Epithelial cell of prostate (primary cell): ENCODE data around the gene RBM3.
A peak's percentile ranks its signal among the peaks of the same experiment; 100 is the strongest.

Experiments used
- DNase-seq: peaks from one replicate; pipeline ENCODE4 v3.0.0-alpha.2; 2011; ENCODE audit warnings: low read depth, low spot score
- H3K27ac ChIP-seq: fragments of 450-650 bp; 2 replicates; pipeline ENCODE4 v1.5.1; 2017; ENCODE audit warnings: mild to moderate bottlenecking

The RBM3 gene

DNA sequence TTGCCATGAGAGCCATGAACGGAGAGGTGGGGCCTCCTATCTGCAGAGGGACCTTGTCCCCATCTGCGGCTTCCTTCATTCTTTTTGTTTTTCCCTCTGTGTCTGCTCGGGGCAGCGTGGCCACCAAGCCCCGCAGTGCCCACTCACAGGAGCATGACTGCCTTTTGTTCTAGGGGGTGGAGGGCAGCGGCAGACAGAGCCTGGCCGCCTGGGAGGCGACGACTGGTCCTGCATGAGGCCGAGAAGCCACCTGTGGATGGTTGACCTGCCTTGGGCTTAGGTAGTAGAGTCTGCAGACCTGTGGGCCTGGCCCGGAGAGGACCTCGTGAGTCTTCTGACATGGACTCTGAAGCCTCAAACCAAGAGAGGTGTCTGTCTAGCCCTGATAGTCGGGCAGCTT, 1.4 kb downstream of the RBM3 start:
- DNase-seq: no peak
- peak overlapping the region; percentile 92 for H3K27ac ChIP-seq

DNA sequence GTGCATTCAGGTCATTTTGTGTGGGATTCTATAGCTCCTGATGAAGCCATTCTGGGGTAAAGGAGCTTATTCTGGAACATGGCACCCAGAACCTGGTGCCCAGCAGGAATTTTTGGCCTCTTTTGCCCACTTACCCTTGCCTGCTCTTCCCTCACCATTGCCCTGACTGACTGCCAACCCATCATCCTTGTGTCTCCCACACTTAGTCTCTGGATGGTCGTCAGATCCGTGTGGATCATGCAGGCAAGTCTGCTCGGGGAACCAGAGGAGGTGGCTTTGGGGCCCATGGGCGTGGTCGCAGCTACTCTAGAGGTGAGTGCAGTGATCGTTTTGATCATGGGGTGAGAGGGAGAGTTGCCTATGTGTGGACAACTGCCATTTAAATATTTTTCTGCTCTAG, 1.8 kb downstream of the RBM3 start:
- peak overlapping the region; percentile 92 for H3K27ac ChIP-seq
- no peak for DNase-seq

GRCh38 chrX:48578661-48579128, 4.4 kb downstream of the RBM3 start:
- H3K27ac ChIP-seq: peak overlapping the region; percentile 92
- no peak for DNase-seq

DNA sequence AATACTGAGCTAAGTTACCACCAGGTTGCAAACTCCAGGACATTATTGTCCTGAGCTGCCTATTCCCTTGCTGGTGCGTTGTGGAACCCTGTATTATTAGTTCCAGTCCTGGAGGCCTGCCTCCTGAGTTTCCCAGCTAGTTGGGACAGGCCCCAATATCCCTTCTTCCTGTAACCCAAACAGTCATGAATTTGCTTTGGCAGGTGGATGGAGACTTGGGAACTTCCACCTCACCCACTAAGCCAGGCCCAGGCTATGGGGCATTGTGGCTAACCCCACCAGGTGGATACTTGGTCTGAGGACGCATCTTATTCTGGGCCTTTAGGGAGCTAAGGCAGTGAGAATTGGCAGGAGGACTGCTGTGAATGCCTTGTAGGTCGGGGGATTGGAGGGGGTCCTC, 5.0 kb downstream of the RBM3 start:
- DNase-seq: no peak
- H3K27ac ChIP-seq: peak overlapping the region; percentile 92

DNA sequence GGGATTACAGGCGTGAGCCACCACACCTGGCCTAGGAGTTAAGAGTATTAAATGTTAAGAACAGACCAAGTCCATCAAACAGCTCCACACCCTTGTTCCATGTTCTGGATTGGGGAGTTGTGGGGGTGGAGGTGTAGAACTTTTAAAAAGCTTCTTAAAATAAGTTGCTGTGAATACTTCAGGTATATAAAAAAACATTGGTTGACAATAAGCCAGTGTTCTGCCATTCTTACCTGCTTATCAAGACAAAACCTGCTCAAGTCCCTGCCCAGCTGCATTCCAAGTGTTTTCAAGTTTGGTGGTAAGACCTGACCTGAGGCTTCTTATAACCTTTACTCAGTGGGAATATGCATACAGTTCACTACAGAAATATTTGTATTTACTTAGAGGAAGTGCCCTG, 6.4 kb downstream of the RBM3 start:
- no peak for DNase-seq
- peak overlapping the region; percentile 92 for H3K27ac ChIP-seq

DNA sequence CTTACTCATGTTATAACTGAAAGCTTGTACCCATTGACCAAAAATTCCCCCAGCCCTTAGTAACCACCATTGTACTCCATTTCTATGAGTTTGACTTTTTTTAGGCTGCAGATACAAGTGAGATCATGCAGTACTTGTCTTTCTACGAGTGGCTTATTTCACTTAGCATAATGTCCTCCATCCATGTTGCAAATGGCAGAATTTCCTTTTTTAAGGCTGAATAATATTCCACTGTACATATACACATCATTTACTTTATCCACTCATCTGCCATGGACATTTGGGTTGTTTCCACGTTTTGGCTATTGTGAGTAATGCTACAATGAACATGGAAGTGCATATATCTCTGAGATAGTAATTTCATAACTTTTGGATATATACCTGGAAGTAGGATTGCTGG, 10.4 kb downstream of the RBM3 start:
- no peak for DNase-seq
- no peak overlapping the region for H3K27ac ChIP-seq

DNA sequence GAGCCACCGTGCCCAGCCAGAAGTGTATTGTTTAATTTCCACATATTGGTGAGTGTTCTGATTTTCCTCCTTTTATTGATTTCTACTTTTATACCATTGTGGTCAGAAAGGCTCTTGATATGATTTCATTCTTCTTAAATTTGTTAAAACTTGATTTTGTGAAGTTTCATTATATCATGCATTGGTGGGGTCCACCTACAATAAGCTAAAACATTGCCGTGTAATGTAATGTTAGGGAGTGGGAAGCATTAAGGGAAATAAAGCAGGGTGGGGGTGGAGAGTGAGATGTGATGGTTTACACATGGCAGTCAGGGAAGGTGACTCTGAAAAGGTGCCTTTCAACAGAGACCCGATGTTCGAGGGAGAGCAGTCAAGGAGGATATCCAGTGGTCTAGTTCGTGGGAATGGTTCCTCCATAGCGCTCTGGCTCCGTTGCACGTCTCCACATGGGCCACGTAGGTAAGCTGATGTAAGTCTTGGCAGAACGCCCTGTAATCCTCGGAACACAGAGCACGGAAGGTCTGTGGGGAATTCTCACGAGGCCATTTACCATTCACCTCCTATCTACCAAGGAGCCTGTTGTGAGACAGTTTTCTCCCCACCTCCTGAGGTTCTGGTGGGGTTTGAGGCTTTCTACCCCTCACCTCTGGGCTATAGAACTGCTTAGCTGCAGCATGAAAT, 15.3 kb downstream of the RBM3 start:
- H3K27ac ChIP-seq: peak overlapping the region; percentile 86
- DNase-seq: no peak

GRCh38 chrX:48590203-48591103, 16.2 kb downstream of the RBM3 start:
- H3K27ac ChIP-seq: peak overlapping the region; percentile 86
- no peak for DNase-seq

- DNase-seq: no peak
- H3K27ac ChIP-seq: peak overlapping the region; percentile 86
These were observed 17.0 kb downstream of the RBM3 start for GRCh38 chrX:48591255-48591791.

DNA sequence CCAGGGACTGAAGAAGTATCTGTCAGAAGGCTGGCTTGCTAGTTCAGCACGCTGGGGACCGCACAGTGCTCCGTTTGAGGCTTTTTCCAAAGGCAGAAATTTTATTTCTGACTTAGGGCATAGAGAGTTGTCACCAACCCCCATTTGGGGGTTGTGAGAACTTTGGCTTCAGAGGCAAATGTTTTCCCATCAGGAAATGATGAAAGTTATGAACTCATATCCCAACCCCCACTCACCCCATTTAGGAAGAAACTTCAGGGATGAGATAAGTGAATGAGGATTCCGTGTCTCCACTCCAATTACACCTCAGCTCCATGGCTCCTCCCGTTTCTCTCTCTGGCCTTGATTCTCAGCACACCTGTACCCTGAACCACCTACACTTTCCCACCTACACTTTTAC, 18.7 kb downstream of the RBM3 start:
- no peak for DNase-seq

GRCh38 chrX:48595929-48596328, 21.6 kb downstream of the RBM3 start:
- DNase-seq: no peak
- peak overlapping the region; percentile 3 for H3K27ac ChIP-seq

More for the DNA sequence above, 18.7 kb downstream of the RBM3 start:
- H3K27ac ChIP-seq: peak overlapping the region; percentile 86

DNA sequence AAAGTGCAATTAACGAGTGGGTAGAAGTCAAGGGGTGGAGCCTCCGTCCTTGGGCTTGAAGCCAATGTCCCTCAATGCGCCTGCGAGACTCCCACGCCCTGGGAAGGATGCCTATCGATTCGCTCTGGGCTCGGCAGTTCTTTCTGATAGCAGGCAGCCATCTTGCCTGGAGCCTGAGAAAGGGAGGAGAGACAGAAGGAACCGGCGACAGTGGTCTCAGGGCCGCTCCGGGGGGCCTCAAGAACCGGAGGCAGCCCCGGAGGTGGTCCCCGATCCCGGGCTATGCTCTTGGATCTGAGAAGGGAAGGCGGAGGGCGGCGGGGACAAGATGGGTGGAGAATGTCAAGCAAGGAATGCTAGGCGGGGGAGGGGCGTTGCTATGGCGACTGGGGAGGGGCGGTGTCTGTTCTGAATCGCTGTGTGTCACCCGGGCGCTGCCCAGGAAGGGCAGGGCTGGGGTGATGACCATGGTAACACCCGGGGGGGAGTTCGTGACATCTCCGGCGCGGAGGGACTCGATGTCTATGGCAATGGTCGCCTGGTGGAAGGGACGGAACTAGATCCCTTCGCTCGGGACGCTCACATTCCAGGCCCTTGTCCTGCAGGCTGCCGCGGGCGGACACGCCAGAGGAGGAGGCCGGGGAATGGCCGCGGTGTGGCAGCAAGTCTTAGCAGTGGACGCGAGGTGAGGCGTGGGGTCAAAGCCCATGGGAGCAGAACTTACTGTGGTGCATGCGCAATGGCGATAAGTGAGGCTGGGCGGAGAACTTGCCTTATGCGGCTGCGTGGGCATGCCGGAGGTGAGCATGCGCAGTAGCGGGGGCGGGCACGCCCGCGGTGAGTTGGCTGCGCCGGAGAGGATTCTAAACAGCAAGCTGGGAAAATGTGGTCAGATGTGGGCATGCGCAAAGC, 23.3 kb downstream of the RBM3 start, which contains the start of gene WDR13:
Gene WDR13, plus strand, starts transcription at position 140 of the 912 bp plus-strand sequence. Its CDS starts 505 bp downstream, at position 645.
- DNase-seq: peak; percentile 68
- H3K27ac ChIP-seq: peak within 1 kb of the TSS; percentile 90

DNA sequence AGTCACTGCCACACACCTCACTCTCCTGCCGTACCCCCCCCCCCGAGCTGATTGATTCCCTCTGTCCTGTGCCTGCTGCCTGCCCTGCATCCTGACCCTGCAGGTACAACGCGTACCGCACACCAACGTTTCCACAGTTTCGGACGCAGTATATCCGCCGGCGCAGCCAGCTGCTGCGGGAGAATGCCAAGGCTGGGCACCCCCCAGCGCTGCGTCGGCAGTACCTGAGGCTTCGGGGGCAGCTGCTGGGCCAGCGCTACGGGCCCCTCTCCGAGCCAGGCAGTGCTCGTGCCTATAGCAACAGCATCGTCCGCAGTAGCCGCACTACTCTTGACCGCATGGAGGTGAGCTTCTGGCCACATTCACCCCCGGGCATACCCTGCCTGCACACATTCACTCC, 24.3 kb downstream of the RBM3 start:
- peak overlapping the region; percentile 90 for H3K27ac ChIP-seq
- no peak for DNase-seq

DNA sequence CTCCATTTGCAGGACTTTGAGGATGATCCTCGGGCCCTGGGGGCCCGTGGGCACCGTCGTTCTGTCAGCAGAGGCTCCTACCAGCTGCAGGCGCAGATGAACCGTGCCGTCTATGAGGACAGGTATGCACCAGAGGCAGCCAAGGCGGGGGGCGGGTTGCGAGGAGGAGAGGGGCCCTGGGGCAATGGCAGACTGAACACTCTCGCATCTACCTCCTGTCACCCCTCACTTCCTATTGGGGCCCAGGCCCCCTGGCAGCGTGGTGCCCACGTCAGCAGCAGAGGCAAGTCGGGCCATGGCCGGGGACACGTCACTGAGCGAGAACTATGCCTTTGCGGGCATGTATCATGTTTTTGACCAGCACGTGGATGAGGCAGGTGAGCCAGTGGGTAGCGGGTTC, 25.1 kb downstream of the RBM3 start:
- no peak for DNase-seq
- H3K27ac ChIP-seq: no peak overlapping the region

GRCh38 chrX:48600226-48600625, 25.9 kb downstream of the RBM3 start:
- H3K27ac ChIP-seq: no peak overlapping the region
- no peak for DNase-seq

DNA sequence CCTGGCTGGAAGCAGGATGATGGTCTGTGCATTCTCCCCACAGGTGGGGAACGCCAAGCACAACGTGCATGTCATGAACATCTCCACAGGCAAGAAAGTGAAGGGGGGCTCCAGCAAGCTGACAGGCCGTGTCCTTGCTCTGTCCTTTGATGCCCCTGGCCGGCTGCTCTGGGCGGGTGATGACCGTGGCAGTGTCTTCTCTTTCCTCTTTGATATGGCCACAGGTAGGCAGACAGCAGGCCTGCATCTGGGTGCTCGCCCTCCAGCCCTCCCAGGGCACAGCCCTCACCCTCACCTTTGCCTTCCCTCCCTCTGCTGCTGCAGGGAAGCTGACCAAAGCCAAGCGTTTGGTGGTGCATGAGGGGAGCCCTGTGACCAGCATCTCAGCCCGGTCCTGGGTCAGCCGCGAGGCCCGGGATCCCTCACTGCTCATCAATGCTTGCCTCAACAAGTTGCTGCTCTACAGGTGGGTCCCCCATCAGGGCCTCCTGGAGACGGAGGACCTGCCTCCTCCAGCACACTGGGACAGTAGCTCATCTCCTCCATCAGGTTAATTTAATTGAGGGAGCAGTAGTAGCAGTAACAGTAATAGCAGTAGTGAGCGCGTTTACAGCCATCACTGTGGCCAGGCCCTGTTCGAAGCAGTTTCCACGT, 27.6 kb downstream of the RBM3 start:
- H3K27ac ChIP-seq: no peak overlapping the region
- no peak for DNase-seq

DNA sequence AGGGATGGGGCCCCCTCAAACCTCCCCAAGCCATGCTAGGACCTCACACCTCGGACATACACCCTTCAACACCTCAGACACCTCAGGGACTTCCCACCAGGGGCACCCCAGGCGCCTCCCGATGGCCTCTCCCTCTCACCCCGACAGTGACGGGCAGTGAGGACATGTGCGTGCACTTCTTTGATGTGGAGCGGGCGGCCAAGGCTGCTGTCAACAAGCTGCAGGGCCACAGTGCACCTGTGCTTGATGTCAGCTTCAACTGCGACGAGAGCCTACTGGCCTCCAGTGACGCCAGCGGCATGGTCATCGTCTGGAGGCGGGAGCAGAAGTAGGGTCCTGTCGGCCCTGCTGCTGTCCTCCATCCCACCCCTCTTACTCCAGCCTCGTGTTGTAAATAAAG, 30.4 kb downstream of the RBM3 start:
- DNase-seq: no peak
- H3K27ac ChIP-seq: no peak overlapping the region

DNA sequence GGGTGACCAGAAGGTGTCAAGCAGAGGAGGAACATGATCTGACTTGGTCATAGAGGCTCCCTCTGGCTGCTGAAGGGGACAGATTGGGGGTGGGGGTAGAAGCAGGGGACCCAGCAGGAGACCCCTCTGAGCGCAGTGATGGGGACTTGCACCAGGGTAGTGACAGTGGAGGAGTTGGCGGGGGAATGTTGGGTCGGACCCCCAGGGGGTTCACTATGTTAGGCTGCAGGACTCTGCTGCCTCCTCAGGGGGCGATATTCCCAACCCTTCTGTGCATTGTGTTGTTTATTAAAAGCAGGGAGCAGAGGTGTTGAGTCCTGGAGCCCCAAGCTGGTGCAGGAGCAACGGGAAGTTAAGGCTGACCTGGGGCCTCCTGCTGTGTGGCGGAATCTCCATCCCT, 31.8 kb downstream of the RBM3 start:
- no peak for DNase-seq
- H3K27ac ChIP-seq: no peak overlapping the region

DNA sequence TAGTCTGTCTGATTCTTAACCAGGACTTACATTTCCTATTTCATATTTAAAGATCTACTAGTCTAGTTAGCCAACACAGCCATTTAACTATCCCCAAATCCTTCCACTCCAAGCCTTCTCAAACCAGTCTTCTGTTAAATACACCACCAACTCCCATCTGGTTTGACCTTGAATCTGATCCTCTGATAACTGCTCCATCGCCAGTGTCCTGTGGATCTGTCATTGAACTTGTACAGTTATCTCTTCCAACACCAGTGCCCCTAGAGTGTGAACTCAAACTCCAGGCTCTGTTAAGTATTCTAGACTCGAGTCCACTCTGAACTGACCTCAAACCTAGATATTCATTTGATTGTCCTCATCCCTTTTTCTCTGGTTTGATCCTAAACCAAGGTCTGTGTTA, 37.4 kb downstream of the RBM3 start:
- DNase-seq: no peak
- H3K27ac ChIP-seq: no peak overlapping the region
